GM21529 (cell line): ENCODE results near the gene CCNL2.

Experiments
- ATAC-seq: cut with Tn5 transposase; IDR thresholded peaks from one replicate; pipeline ENCODE4 v1.9.1; 2021; ENCODE audit not compliant: unreplicated experiment

Gene CCNL2

GRCh38 chr1:1358433-1359271 is 40.5 kb downstream of the CCNL2 start, which contains the start of gene MXRA8:
MXRA8 (minus strand) TSS chr1:1358555; CDS start chr1:1358504, 51 bp downstream.
- no peak for ATAC-seq

DNA sequence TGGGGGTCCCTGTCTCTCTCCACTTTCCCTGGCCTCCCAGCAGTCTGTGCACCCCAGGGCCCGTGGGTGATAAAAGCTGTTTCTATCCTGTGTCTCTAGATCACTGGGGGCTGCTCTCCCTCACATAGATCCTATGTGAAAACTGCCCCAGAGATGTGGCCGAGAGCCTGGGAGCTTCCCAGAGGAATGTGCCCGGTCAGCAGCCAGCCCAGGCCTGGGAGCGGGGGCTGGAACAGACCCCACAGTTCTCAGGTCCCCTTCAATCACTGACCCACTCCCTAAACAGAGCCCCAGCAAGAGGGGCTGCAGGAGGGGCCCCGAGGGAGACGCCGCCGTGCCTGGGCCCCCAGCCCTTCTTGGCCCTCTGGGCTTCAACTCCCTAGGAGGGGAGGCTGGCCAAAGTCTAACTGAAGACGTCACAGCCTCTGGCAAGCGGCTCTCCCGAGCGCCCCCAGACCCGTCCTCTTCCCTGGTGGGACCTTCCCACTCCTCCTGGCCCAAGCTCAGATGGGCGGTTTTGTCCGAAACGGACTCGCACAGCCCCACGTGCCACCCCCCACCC is 41.2 kb downstream of the CCNL2 start:
- no peak for ATAC-seq

GRCh38 chr1:1356796-1357401 is 42.2 kb downstream of the CCNL2 start:
- no peak for ATAC-seq

- no peak for ATAC-seq
Measured at GRCh38 chr1:1356166-1356795, 42.9 kb downstream of the CCNL2 start.

DNA sequence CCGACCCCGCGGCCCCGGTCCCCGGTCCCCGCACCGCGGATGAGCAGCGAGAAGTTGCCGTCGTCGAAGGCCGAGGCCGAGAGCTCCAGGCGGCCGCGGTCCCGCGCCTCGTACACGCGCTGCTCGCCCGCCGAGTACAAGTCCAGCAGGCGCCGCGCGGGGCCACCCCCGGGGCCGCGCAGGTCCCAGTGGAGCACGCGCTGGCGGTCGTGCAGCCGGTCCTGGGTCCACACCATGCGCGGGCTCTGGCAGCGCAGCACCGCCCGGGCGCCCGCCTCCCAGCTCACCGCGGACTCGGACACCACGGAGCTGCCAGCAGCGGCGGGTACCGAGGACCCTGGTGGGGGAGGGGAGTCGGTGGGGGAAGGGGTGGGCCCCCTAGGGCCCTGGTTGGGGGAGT is 43.7 kb downstream of the CCNL2 start:
- ATAC-seq, result no peak

DNA sequence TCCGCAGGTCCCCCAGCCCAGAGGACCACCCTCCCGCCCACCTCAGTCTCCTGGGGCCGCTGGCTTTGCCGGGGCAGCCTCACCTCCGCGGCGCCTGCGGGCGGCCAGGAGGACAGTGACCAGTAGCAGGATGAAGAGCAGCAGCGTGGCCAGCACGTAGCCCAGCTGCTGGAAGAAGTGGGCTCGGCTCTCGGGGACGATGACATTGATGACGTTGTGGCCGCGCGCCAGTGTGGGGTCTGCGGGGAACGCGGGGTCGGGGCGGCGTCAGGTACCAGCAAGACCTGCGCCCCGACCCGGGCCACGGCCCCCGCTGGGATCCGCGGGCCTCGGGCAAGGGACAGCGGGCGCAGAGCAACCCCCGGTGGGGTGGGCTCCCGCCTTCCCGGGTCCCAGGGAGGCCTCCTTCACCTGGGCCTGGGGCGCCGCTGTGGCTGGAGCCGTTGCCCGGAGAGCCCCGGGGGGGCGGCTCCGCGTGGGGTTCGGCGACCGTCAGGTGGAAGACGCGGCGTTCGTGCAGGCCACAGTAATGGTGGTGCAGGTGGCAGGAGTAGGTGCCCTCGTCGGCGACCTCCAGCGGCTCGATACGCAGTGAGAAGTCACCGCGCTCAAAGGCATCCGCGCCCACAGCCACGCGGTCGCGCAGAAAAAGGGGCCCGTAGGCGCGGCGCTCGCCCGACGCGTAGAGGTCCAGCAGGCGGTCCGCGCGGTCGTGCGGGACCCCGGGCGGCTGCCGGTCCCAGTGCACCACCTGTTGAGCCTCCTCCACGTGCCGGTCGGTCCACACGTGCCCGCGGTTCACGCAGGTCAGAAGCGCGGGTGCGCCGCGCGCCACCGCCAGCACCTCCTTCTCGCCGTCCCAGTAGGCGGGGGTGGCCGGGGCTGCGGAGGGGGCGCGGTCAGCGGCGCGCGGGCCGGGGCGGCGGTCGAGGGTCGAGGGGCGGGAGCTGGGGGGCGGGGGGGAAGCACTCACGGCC is 44.6 kb downstream of the CCNL2 start:
- no peak for ATAC-seq

GRCh38 chr1:1353389-1354151 is 45.6 kb downstream of the CCNL2 start:
- ATAC-seq, result no peak

DNA sequence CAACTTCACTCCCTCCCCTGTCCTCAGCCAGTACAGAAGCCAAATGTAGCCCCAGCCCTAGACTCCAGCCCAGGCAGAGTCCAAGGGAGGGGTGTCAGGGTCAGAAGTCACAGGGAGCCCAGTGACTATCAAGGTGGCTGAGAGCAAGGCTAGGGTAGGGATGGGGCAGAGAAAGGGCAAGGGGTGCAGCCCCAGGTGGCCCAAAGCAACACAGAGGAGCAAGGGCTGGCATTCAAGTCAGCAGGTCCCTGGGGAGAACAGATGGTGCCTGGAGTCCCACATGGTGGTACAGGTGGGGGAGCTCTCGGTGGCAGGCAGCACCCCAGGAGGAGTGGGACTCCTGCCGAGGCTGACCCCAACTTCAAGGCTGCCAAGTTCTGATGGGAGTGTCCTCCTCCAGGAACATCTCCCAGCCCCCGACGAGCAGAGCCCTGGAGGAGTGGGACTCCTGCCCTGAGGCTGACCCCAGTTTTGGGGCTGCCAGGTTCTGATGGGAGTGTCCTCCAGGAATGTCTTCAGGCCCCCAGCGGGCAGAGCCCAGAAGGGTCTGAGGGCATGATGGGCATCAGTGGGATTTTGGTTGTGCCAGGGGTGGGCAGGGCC is 46.2 kb downstream of the CCNL2 start:
- no peak for ATAC-seq

GRCh38 chr1:1351511-1352427 is 47.4 kb downstream of the CCNL2 start:
- ATAC-seq, result no peak

DNA sequence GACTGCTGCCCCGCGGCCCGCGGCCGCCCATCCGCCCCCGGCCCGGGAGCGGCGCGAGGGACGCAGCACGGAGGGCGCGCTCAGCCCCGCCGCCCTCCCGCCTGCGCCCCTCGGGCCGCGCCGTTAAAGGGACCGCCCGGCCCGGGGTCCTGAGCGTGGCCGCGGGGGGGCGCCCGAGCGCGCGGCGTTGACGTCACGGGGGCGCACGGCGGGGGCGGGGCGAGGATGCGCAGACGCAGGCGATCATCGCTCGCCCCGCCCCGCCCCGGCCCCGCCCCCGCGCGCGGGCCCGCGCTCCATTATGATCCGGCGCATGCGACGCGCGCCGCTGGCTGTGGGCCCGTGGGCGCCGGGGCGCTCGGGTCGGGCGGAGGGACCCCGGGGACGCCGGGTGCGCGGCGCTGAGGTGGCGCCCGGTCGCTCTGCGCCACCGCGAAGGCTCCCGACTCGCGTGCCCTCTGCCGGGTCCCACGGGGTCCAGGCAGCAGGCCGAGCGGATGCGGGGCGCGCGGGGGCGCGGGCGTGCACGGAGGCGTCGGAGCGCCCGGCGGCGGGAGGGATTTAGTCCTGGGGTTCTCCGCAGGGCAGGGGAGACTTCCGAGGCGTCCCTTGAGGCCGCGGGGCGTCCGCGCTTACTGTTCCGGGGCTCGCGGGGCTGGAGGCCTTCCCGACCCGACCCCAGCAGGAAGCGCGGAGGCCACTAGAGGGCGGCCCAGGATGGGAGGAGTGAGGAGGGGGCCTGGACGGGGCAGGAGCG is 49.7 kb downstream of the CCNL2 start, which contains the start of gene DVL1:
DVL1 (minus strand) TSS at position 163 of the 757 bp plus-strand sequence. CDS start 353 bp downstream, outside the sequence.
- ATAC-seq, result peak; percentile 52

DNA sequence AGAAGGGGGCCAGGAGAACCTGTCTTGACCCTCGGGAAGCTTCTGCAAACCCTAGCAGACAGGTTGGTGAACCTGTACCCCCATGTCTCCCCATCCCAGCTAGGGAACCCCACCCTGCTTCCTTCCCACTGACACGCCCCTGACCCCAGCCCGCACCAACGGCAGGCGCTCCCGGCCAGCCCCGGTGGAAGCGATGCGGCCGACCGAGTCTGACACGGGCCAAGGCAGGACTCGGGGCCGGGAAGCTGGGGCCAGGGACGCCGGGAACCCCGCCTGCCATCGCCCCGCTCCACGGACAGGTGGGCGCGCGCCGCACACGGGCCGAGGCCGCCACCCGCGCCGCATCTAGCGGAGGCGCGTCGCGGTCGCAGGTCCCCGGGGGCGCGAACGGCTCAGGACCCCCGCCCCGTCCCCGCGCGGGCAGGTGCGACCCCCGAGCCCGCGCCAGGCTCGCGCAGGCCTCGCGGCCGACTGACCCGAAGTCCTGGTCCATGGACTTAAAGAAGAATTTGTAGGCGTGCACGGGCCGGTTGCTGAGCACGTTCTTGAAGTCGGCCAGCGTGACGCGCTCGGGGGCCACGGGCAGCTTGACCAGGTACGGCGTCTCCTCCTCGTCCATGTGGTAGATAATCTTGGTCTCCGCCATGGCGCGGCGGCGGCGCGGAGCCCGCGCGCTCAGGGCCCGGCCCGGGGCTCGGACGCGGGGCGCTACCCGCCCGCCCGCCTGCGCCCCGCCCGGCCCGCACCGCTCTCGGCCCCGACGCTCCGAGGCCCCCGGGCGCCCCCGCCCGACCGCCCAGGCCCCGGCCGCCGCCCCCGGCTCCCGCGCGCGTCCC is 50.5 kb downstream of the CCNL2 start:
- ATAC-seq, result peak; percentile 35

GRCh38 chr1:1347663-1348419 is 51.3 kb downstream of the CCNL2 start:
- no peak for ATAC-seq

DNA sequence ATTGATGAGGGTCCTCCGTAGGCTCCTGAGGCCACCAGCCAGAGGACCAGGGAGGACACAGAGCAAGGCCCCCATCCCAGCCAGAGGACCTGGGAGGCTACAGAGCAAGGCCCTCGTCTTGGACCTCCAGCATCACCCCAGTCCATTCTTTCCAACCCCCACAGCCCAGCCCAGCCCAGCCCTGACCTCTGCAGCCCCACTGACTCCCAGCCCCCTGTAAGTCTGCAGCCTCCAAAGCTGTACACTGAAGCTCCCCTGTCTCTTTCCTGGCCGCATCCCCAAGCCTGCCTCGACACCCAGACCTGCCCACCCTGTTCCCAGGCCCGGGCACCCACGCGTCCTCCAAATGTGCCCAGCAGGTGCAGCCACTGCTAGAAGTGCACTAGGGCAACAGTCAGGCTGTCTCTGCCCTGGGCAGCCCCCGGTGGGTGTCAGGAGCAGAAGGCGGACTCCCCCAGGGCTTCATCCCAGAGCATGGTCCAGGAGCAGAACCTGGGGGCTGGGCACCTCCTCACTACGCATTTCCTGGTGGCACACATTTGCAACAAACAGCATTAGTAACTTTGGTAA is 52.0 kb downstream of the CCNL2 start:
- ATAC-seq, result no peak

DNA sequence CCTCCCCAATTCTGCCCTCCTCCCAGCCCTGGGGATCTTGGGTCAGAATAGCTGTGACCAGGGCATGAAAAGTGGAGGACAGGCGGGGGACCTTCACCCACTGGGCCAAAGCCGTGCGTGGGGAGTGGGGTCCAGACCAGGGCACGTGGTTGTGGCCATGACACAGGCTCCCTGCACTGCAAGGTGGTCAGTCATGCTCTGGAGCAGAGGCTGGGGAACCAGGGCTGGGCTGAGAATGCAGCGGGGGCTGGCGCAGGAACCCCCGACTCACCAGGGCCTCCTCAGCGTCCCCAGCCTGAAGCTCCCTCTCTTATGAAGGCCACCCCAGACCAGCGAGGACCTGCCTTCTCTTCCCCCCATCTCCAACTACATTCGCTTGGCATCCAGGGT is 52.6 kb downstream of the CCNL2 start:
- no peak for ATAC-seq

- ATAC-seq, result no peak
Measured at GRCh38 chr1:1345860-1346500, 53.2 kb downstream of the CCNL2 start.
